ENCODE results near the gene PDZD2.

Gene PDZD2

GRCh38 chr5:31921852-31922305 lies 282.9 kb downstream of the PDZD2 start:
- H3K9ac ChIP-seq, result no peak overlapping the region
- no peak for TF ChIP-seq CTCF (IDR thresholded peaks at IDR 0.05)
- H2AFZ ChIP-seq, result no peak overlapping the region
- H3K4me1 ChIP-seq, result no peaks in the 10 kb centered on the region
- H3K27me3 ChIP-seq (ENCODE audit: control insufficient read depth, insufficient read depth, low read length), result no peaks in the 10 kb centered on the region
- no peak overlapping the region for H3K4me3 ChIP-seq (ENCODE audit: low read depth, low read length)
- H3K9me3 ChIP-seq (ENCODE audit: control insufficient read depth, low read length), result no peaks in the 10 kb centered on the region
- H3K4me2 ChIP-seq (ENCODE audit: low read length), result no peak overlapping the region
- H3K79me2 ChIP-seq, result no peaks in the 10 kb centered on the region
- no peak overlapping the region for H3K27ac ChIP-seq
- no peaks in the 10 kb centered on the region for H3K36me3 ChIP-seq (ENCODE audit: control insufficient read depth, insufficient read depth, low read length)

GRCh38 chr5:31924005-31924404 lies 285.1 kb downstream of the PDZD2 start:
- Histone ChIP-seq H3K9ac (no peak overlapping the region), H3K4me3 (ENCODE audit: low read depth, low read length) (no peak overlapping the region), H2AFZ (no peak overlapping the region), H3K9me3 (ENCODE audit: control insufficient read depth, low read length) (no peaks in the 10 kb centered on the region), H3K79me2 (no peaks in the 10 kb centered on the region), H3K4me1 (no peaks in the 10 kb centered on the region), H3K27ac (no peak overlapping the region), H3K4me2 (ENCODE audit: low read length) (no peak overlapping the region), H3K36me3 (ENCODE audit: control insufficient read depth, insufficient read depth, low read length) (no peaks in the 10 kb centered on the region), H3K27me3 (ENCODE audit: control insufficient read depth, insufficient read depth, low read length) (no peaks in the 10 kb centered on the region)
- TF ChIP-seq CTCF (IDR thresholded peaks at IDR 0.05), result no peak

GRCh38 chr5:31931874-31932273 lies 292.9 kb downstream of the PDZD2 start:
- no peaks in the 10 kb centered on the region for H3K36me3 ChIP-seq (ENCODE audit: control insufficient read depth, insufficient read depth, low read length)

GRCh38 chr5:31934156-31934555 lies 295.2 kb downstream of the PDZD2 start:
- Histone ChIP-seq H3K9me3 (ENCODE audit: control insufficient read depth, low read length) (no peaks in the 10 kb centered on the region), H3K4me2 (ENCODE audit: low read length) (no peak overlapping the region), H3K4me3 (ENCODE audit: low read depth, low read length) (no peak overlapping the region), H3K4me1 (peaks cover 6% of the 10 kb centered on the region), H3K27ac (no peak overlapping the region), H3K9ac (no peak overlapping the region), H2AFZ (no peak overlapping the region), H3K27me3 (ENCODE audit: control insufficient read depth, insufficient read depth, low read length) (no peaks in the 10 kb centered on the region), H3K79me2 (no peaks in the 10 kb centered on the region), H3K36me3 (ENCODE audit: control insufficient read depth, insufficient read depth, low read length) (no peaks in the 10 kb centered on the region)
- TF ChIP-seq CTCF (IDR thresholded peaks at IDR 0.05), result no peak

More at GRCh38 chr5:31931874-31932273, 292.9 kb downstream of the PDZD2 start:
- no peak for TF ChIP-seq CTCF (IDR thresholded peaks at IDR 0.05)
- Histone ChIP-seq H3K4me3 (ENCODE audit: low read depth, low read length) (no peak overlapping the region), H3K9ac (no peak overlapping the region), H3K4me1 (peaks cover 6% of the 10 kb centered on the region), H3K9me3 (ENCODE audit: control insufficient read depth, low read length) (no peaks in the 10 kb centered on the region), H3K27me3 (ENCODE audit: control insufficient read depth, insufficient read depth, low read length) (no peaks in the 10 kb centered on the region), H3K27ac (no peak overlapping the region), H3K79me2 (no peaks in the 10 kb centered on the region), H2AFZ (no peak overlapping the region), H3K4me2 (ENCODE audit: low read length) (no peak overlapping the region)
